ENCODE measurements around the gene BTBD16.

DNA sequence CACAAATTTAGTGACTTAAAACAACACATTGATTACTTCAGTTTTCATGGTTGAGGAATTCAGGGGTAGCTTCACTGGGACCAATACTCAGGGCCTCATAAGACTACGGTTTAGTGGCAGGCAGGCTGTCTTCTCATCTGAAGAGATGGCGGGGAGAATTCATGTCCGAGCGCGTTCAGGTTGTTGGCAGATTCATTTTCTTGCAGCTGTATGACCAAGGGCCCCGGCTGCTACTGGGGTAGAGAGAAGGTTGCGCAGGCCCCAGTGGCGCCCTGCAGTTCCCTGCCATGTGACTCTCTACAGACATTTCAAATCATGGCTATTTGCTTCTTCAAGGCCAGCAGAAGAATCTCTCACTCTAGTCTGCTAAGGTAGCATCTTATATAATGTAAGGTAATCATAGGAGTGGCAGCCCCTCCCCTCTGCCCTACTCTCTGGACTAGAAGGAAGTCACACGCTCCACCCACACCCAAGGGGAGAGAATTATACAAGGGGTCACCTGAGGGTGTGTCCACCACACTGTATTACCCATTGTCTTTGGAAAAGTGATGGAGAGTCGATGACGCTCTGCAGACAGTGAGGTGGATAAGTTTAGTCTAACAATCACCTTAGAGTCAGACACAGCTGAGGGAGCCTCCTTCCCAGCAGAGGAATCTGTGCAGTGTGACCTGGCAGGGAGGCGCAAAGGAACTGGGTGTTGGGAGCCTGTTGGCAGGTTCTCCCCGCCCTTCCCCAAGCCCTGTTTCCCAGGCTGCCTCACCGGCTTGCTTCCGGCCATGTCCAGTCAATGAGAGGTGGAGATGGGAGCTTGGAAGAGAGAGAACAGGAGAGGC, 67.7 kb downstream of the BTBD16 start:
- TF ChIP-seq, protein P1, sequence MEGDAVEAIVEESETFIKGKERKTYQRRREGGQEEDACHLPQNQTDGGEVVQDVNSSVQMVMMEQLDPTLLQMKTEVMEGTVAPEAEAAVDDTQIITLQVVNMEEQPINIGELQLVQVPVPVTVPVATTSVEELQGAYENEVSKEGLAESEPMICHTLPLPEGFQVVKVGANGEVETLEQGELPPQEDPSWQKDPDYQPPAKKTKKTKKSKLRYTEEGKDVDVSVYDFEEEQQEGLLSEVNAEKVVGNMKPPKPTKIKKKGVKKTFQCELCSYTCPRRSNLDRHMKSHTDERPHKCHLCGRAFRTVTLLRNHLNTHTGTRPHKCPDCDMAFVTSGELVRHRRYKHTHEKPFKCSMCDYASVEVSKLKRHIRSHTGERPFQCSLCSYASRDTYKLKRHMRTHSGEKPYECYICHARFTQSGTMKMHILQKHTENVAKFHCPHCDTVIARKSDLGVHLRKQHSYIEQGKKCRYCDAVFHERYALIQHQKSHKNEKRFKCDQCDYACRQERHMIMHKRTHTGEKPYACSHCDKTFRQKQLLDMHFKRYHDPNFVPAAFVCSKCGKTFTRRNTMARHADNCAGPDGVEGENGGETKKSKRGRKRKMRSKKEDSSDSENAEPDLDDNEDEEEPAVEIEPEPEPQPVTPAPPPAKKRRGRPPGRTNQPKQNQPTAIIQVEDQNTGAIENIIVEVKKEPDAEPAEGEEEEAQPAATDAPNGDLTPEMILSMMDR (IDR thresholded peaks at IDR 0.05), result no peak
- no peak for TF ChIP-seq POLR2A (IDR thresholded peaks at IDR 0.05)

Measured in body of pancreas (tissue), 4 donors.